Measurements from ENCODE around the gene CPA2.

The CPA2 gene

DNA sequence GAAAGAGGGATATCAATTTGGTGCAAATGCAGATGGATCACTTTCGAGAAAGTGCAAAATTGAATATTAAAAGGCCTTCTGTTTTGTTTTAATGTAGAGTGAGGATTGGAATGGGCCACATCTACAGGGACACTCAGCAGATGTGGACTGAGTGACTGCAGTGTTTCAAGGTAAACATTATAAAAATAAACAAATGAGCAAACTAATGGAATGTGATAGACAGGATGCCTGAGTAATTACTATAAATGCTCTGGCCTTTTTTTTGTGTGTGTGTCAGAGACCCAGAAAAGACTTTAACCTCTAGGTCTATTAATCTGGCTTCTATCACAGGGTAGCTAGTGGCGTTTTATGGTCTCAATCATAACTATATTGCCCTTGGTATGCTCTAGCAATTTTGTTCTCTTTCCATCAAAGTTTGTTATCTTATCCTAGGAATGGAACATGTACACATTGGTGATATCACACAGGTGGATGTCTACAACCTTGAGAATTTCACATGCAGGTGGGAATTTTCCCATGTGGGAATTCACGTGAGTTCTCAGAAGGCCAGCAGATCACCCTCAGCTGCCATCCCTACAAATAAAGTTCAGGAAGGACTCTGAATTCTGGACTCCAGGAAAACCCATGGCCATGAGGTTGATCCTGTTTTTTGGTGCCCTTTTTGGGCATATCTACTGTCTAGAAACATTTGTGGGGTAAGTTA lies at the start of gene CPA2:
CPA2 (plus strand) TSS at position 606 of the 703 bp plus-strand sequence; CDS start at position 625, 19 bp downstream.
- Histone ChIP-seq H3K27ac (ENCODE audit: poor library complexity, severe bottlenecking) (no peak within 1 kb of the TSS), H3K27me3 (ENCODE audit: insufficient read depth, poor library complexity, severe bottlenecking) (no peaks in the 10 kb centered on the region), H3K36me3 (ENCODE audit: low read depth) (no peaks in the 10 kb centered on the region), H3K4me3 (ENCODE audit: severe bottlenecking) (no peak within 1 kb of the TSS), H3K4me1 (ENCODE audit: insufficient read depth, poor library complexity, severe bottlenecking) (no peaks in the 10 kb centered on the region), H3K9me3 (ENCODE audit: severe bottlenecking) (no peaks in the 10 kb centered on the region)
- ATAC-seq (ENCODE audit: low read depth) (peak; percentile 40; the same call in 1 of the 3 replicates), DNase-seq (ENCODE audit: low spot score) (no peak)
- TF ChIP-seq, protein P1, sequence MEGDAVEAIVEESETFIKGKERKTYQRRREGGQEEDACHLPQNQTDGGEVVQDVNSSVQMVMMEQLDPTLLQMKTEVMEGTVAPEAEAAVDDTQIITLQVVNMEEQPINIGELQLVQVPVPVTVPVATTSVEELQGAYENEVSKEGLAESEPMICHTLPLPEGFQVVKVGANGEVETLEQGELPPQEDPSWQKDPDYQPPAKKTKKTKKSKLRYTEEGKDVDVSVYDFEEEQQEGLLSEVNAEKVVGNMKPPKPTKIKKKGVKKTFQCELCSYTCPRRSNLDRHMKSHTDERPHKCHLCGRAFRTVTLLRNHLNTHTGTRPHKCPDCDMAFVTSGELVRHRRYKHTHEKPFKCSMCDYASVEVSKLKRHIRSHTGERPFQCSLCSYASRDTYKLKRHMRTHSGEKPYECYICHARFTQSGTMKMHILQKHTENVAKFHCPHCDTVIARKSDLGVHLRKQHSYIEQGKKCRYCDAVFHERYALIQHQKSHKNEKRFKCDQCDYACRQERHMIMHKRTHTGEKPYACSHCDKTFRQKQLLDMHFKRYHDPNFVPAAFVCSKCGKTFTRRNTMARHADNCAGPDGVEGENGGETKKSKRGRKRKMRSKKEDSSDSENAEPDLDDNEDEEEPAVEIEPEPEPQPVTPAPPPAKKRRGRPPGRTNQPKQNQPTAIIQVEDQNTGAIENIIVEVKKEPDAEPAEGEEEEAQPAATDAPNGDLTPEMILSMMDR (IDR thresholded peaks at IDR 0.05; ENCODE audit: poor library complexity, severe bottlenecking), result no peak

DNA sequence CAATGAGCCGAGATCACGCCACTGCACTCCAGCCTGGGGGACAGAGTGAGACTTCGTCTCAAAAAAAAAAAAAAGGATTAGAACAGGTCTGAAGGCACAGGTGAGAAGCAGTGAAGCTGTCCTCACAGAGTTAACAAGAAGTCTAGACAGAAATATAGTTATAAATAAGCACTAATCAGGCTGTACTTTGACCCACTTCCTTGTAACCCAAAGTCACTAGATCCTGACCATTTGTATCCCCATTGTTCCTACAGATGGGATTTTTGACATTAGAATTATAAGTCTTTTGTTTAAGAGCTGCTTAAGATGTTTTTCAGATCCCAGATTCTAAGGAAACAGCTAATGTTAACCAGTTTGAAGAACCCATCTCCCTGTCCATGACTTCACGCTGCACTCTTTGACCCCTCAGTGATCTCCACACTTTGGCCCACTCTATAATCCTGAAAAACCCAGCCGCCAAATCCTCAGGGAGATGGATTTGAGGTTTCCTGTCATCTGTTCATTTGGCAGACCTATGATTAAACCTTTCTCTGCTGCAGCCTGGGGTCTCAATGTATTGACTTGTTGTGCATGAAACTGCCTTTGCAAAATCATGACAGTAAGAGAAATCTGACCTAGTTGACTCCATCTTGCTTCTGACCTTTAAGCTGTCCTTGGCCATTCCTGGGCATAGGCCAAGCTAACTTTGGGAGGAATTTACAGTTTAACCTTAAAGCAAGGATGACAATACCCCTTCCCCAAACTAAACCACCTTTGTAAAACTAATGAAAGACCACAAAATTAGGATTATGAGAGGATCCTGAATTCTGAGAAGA lies 47.6 kb upstream of the CPA2 start:
- ATAC-seq (ENCODE audit: low read depth), result no peak
- no peak for DNase-seq (ENCODE audit: low spot score)
- H3K4me1 ChIP-seq (ENCODE audit: insufficient read depth, poor library complexity, severe bottlenecking), result no peaks in the 10 kb centered on the region
- H3K9me3 ChIP-seq (ENCODE audit: severe bottlenecking), result no peaks in the 10 kb centered on the region
- TF ChIP-seq, protein P1 (IDR thresholded peaks at IDR 0.05; ENCODE audit: poor library complexity, severe bottlenecking), result no peak
- no peak overlapping the region for H3K27ac ChIP-seq (ENCODE audit: poor library complexity, severe bottlenecking)
- H3K27me3 ChIP-seq (ENCODE audit: insufficient read depth, poor library complexity, severe bottlenecking), result no peaks in the 10 kb centered on the region
- no peaks in the 10 kb centered on the region for H3K36me3 ChIP-seq (ENCODE audit: low read depth)
- H3K4me3 ChIP-seq (ENCODE audit: severe bottlenecking), result no peak overlapping the region

DNA sequence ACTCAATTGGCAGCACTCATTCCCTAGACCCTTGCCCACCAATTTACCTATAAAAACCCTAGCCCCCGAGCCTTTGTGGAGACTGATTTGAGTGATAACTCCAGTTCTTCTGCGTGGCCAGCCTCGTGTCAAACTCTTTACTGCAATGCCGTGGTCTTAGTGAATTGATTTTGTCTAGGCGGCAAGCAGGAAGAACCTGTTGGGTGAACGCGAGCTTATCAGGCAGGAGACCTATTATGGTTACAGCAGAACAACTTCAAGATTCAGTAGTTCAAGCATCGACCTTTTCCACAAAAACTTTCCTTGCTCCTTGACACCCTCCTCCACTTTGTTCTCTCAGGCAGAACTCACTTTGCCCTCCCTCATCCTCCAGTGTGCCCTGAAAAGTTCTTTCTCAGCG lies 46.8 kb upstream of the CPA2 start:
- ATAC-seq (ENCODE audit: low read depth), result no peak
- Histone ChIP-seq H3K4me3 (ENCODE audit: severe bottlenecking) (no peak overlapping the region), H3K27me3 (ENCODE audit: insufficient read depth, poor library complexity, severe bottlenecking) (no peaks in the 10 kb centered on the region), H3K36me3 (ENCODE audit: low read depth) (no peaks in the 10 kb centered on the region), H3K27ac (ENCODE audit: poor library complexity, severe bottlenecking) (no peak overlapping the region), H3K9me3 (ENCODE audit: severe bottlenecking) (no peaks in the 10 kb centered on the region), H3K4me1 (ENCODE audit: insufficient read depth, poor library complexity, severe bottlenecking) (no peaks in the 10 kb centered on the region)
- TF ChIP-seq, protein P1 (IDR thresholded peaks at IDR 0.05; ENCODE audit: poor library complexity, severe bottlenecking), result no peak
- no peak for DNase-seq (ENCODE audit: low spot score)

DNA sequence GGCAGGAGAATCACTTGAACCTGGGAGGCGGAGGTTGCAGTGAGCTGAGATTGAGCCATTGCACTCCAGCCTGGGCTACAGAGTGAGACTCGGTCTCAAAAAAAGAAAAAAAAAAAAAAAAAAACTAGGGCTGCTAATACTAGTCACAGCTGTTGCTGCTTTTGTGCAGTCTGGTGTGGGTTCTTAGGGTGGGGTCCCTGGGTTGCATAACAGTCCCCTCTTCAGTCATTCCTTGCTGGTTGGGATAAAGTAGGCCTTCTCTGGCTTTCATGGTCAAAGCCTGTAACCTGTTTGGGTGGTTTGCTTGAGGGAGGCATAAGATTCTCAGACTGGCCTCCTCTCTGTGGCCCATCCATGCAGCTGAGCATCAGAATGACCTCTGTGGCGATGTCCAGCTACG lies 44.9 kb upstream of the CPA2 start:
- no peaks in the 10 kb centered on the region for H3K9me3 ChIP-seq (ENCODE audit: severe bottlenecking)
- ATAC-seq (ENCODE audit: low read depth), result no peak

More for the DNA sequence above, 44.9 kb upstream of the CPA2 start:
- no peak for DNase-seq (ENCODE audit: low spot score)
- TF ChIP-seq, protein P1 (IDR thresholded peaks at IDR 0.05; ENCODE audit: poor library complexity, severe bottlenecking), result no peak
- Histone ChIP-seq H3K27me3 (ENCODE audit: insufficient read depth, poor library complexity, severe bottlenecking) (no peaks in the 10 kb centered on the region), H3K27ac (ENCODE audit: poor library complexity, severe bottlenecking) (no peak overlapping the region), H3K36me3 (ENCODE audit: low read depth) (no peaks in the 10 kb centered on the region), H3K4me3 (ENCODE audit: severe bottlenecking) (no peak overlapping the region), H3K4me1 (ENCODE audit: insufficient read depth, poor library complexity, severe bottlenecking) (no peaks in the 10 kb centered on the region)
